Endothelial cell of umbilical vein (primary cell): ENCODE results near the gene IVD. TPM values are rescaled to one million over a fixed set of nuclear protein-coding genes. Genes with fewer than 3 reads are reported as not detected.

Experiments used
- BruUV-seq: library from RNA; stranded (reverse); fragments of 400-500 nt; replicated peaks from 2 replicates; lab custom pipeline; 2021; lab: Mats Ljungman, UMichigan
- CTCF ChIA-PET: fragments of 300-600, 350-600 bp; sonication (Branson Sonifier 250); formaldehyde crosslinking; loops from one replicate; lab custom pipeline; 2021; ENCODE audit warnings: antibody characterized with exemption, inconsistent platforms; lab: Charles Lee
- POLR2A ChIA-PET: fragments of 300-600, 350-600 bp; sonication (Branson Sonifier 250); formaldehyde crosslinking; loops from one replicate; lab custom pipeline; 2021; ENCODE audit warnings: antibody characterized with exemption, inconsistent platforms; lab: Charles Lee
- DNase-seq: peaks from one replicate; pipeline ENCODE4 v3.0.0-alpha.2; 2011; ENCODE audit warnings: low read depth, low spot score
- FAIRE-seq: peaks from 2 replicates; lab custom pipeline; 2011; peaks lifted over from hg19 to GRCh38; lab: Jason Lieb, UNC
- H2AFZ ChIP-seq: 2 replicates; pipeline ENCODE4 v1.6.0; 2012; ENCODE audit warnings: low read depth, low read length, control low read depth, inconsistent platforms
- H3K27ac ChIP-seq: 2 replicates; pipeline ENCODE4 v1.5.1; 2011; ENCODE audit warnings: low read depth, mild to moderate bottlenecking, control low read depth, low read length, moderate library complexity; ENCODE audit not compliant: insufficient read depth
- H3K27me3 ChIP-seq, 2 experiments: 2 replicates each; pipeline versions ENCODE4 v1.6.0 to v1.6.1; 2011; ENCODE audit warnings: low read length in 2 of 2, mixed read lengths in 1 of 2; ENCODE audit not compliant: control insufficient read depth in 2 of 2, insufficient read depth in 2 of 2
- H3K36me3 ChIP-seq, 2 experiments: 2 replicates in 1 of 2; 3 replicates in 1 of 2; pipeline ENCODE4 v1.5.1; 2011; ENCODE audit warnings: low read length in 2 of 2, mild to moderate bottlenecking in 1 of 2, moderate library complexity in 1 of 2; ENCODE audit not compliant: control insufficient read depth in 2 of 2, insufficient read depth in 2 of 2; ENCODE audit errors: extremely low read depth in 1 of 2
- H3K4me1 ChIP-seq: 3 replicates; pipeline ENCODE4 v1.5.1; 2011; ENCODE audit warnings: mild to moderate bottlenecking, low read length; ENCODE audit not compliant: control insufficient read depth, insufficient read depth; ENCODE audit errors: extremely low read depth
- H3K4me2 ChIP-seq: 2 replicates; pipeline ENCODE4 v1.6.1; 2011; ENCODE audit warnings: low read length, control low read depth, mixed read lengths; ENCODE audit not compliant: insufficient read depth
- H3K4me3 ChIP-seq, 3 experiments: fragments of 200-600 bp in 1 of 3; sonication (generic), shearing (Covaris generic) in 1 of 3; replicated peaks in 1 of 3; 2 replicates each; pipeline ENCODE4 v1.5.1; 2011 to 2016; ENCODE audit warnings: control low read depth in 3 of 3, low read length in 3 of 3, mild to moderate bottlenecking in 2 of 3, inconsistent platforms in 1 of 3, low read depth in 1 of 3, moderate library complexity in 1 of 3; ENCODE audit not compliant: insufficient read depth in 1 of 3
- H3K79me2 ChIP-seq: 2 replicates; pipeline ENCODE4 v1.6.0; 2012; ENCODE audit warnings: low read length, inconsistent platforms; ENCODE audit not compliant: control insufficient read depth, insufficient read depth
- H3K9ac ChIP-seq: replicated peaks from 2 replicates; pipeline ENCODE3; 2011; ENCODE audit warnings: low read length, control low read depth; ENCODE audit not compliant: insufficient read depth; ENCODE audit errors: extremely low read depth
- H3K9me1 ChIP-seq: replicated peaks from 3 replicates; pipeline ENCODE4 v1.6.0; 2011; ENCODE audit warnings: mild to moderate bottlenecking, low read length; ENCODE audit not compliant: control insufficient read depth, insufficient read depth; ENCODE audit errors: extremely low read depth
- H3K9me3 ChIP-seq: replicated peaks from 2 replicates; pipeline ENCODE4 v1.5.1; 2012; ENCODE audit warnings: low read length, inconsistent platforms; ENCODE audit not compliant: control insufficient read depth, insufficient read depth
- H4K20me1 ChIP-seq: replicated peaks from 2 replicates; pipeline ENCODE3; 2011; ENCODE audit warnings: mild to moderate bottlenecking, low read length; ENCODE audit not compliant: control insufficient read depth, insufficient read depth; ENCODE audit errors: extremely low read depth
- EZH2 ChIP-seq: IDR thresholded peaks from 2 replicates; pipeline ENCODE4 v1.6.1; 2012; ENCODE audit warnings: borderline replicate concordance, low read depth, mild to moderate bottlenecking, moderate library complexity, low read length, inconsistent platforms; ENCODE audit not compliant: severe bottlenecking
- FOS ChIP-seq: IDR thresholded peaks from 2 replicates; pipeline ENCODE4 v1.6.1; 2011; ENCODE audit warnings: mild to moderate bottlenecking, low read length, moderate library complexity, borderline replicate concordance; ENCODE audit not compliant: insufficient read depth
- GATA2 ChIP-seq: IDR thresholded peaks from 2 replicates; pipeline ENCODE4 v1.7.0; 2011; ENCODE audit warnings: low read depth, mild to moderate bottlenecking, moderate library complexity, mixed read lengths, low read length; ENCODE audit not compliant: insufficient read length, insufficient read depth
- JUN ChIP-seq: IDR thresholded peaks from 2 replicates; pipeline ENCODE4 v1.6.1; 2011; ENCODE audit warnings: borderline replicate concordance, low read depth; ENCODE audit not compliant: insufficient read length, insufficient read depth
- MYC ChIP-seq: IDR thresholded peaks from one replicate; pipeline ENCODE4 v1.6.1; 2011; ENCODE audit warnings: mild to moderate bottlenecking, low read depth, low read length
- POLR2A ChIP-seq: IDR thresholded peaks from 2 replicates; pipeline ENCODE4 v1.6.1; 2012; ENCODE audit warnings: low read depth, mild to moderate bottlenecking, control low read depth, low read length
- POLR2AphosphoS5 ChIP-seq: IDR thresholded peaks from 2 replicates; pipeline ENCODE4 v1.6.1; 2012; ENCODE audit warnings: low read depth, mild to moderate bottlenecking, control low read depth, low read length, moderate library complexity; ENCODE audit not compliant: insufficient read depth
- dilution Hi-C: fragments of 300-500 bp; cut with MboI; formaldehyde crosslinking; loops from one replicate; pipeline ENCODE4 v1.15.0; 2019; ENCODE audit warnings: low sequenced_read_pairs; ENCODE audit not compliant: extremely low pct_ligation_motif_present
- intact Hi-C: fragments of 100-400 bp; cut with micrococcal nuclease; formaldehyde crosslinking; loops from one replicate; pipeline ENCODE4 v1.10.0; 2022
- polyA plus RNA-seq, 4 experiments: library from polyadenylated mRNA; depleted of rRNA in 3 of 4; stranded (reverse) in 3 of 4; unstranded in 1 of 4; fragments of >200 nt; gene quantifications; 2 replicates each; pipeline versions ENCODE4 v1.2.1 to v1.2.3, GENCODE V29; 2011 to 2012; ENCODE audit warnings: missing spikeins in 1 of 4
- total RNA-seq: library from RNA; stranded (reverse); gene quantifications from 2 replicates; pipeline ENCODE4 v1.2.3, GENCODE V29; 2021
- TF ChIP-seq, protein P1 (sequence below): IDR thresholded peaks from 2 replicates; pipeline ENCODE4 v1.6.1; 2011; ENCODE audit not compliant: insufficient read depth, insufficient read length
- TF ChIP-seq, protein P2 (sequence below), 2 donors: IDR thresholded peaks; 1 replicate in 1 of 2; 2 replicates in 1 of 2; pipeline ENCODE4 v1.5.1; 2011; ENCODE audit warnings: low read length in 2 of 2, mild to moderate bottlenecking in 2 of 2, moderate library complexity in 2 of 2, control low read depth in 1 of 2, inconsistent platforms in 1 of 2, low read depth in 1 of 2; ENCODE audit not compliant: insufficient read depth in 1 of 2; ENCODE audit errors: extremely low read depth in 1 of 2

IVD gene
- total and polyA plus RNA-seq, 2 donors (not counting 3 experiments of a cell fraction or from before 2014, with no cell fraction given), result 34.1 to 62.5 TPM

DNA sequence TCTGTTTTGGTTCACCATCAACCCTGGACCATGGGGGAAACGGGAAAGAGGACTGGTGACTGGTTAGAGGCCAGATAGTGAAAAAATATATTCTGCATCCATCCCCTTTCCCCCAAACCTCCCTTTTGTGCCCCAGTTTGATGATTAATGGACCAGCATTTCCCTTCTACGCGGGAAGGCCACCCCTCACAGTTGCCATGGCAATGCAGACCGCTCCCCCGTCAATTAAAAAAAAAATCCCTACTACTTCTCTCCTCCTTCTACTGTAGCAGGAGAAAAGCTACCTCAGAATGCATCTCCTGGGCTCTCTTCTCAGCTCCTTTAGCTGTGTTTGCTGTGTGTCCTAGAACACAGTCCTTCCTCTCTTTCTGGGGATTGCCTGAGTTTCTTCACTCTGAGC, 39.1 kb downstream of the IVD start:
- Histone ChIP-seq H3K9me3 (no peaks in the 10 kb centered on the region), H3K4me1 (peaks cover 6% of the 10 kb centered on the region), H3K27me3 (peaks cover 5% of the 10 kb centered on the region in 2 experiments), H3K9me1 (no peaks in the 10 kb centered on the region), H3K4me2 (no peak overlapping the region), H2AFZ (no peak overlapping the region), H3K36me3 (no peaks in the 10 kb centered on the region), H3K79me2 (peaks cover 29% of the 10 kb centered on the region), H3K4me3 (no peak overlapping the region), H3K9ac (no peak overlapping the region), H3K27ac (no peak overlapping the region), H4K20me1 (peaks cover 2% of the 10 kb centered on the region)
- no peak for TF ChIP-seq POLR2AphosphoS5
- TF ChIP-seq MYC, result no peak
- TF ChIP-seq, protein P1, sequence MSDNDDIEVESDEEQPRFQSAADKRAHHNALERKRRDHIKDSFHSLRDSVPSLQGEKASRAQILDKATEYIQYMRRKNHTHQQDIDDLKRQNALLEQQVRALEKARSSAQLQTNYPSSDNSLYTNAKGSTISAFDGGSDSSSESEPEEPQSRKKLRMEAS, result no peak
- TF ChIP-seq JUN, result no peak
- TF ChIP-seq POLR2A, result no peak
- no peak for TF ChIP-seq FOS
- TF ChIP-seq EZH2, result no peak
- TF ChIP-seq GATA2, result no peak
- no TSS peak for BruUV-seq
- ChIA-PET POLR2A (no interaction called here), CTCF (interaction anchor here (1.5 kb wide), 1 partner anchor 62 kb away, joined by 4 read pairs; no protein-coding TSS in a partner anchor)
- dilution Hi-C loops, result no loop called here
- DNase-seq, result no peak
- intact Hi-C loops, result loop anchor here (5.0 kb wide), 1 partner anchor 63 kb away; no protein-coding TSS in a partner anchor
- FAIRE-seq, result no peak

DNA sequence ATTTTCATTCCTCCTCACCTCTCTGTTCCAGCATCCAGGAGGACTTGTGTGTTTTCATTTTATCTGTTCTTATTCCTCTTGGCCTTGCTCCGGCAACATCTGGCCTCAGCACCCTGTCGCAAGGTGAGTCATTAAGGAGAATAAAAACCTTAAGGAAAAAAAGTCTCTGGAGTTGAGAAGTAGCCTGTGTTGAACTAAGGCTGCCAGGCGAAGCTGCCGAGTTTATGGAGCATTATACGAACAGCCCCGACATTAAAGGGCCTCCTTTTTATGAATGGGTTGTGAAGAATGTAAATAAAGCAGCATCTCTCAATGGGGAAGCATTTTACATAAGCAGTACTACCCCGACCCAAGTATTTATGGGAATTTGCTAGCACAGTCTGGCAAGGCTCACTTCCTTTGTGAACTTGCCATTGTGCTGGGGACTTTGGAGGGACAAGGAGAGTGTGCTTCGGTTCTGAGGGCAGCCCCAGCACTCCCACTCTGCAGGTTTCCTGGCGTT, 39.9 kb downstream of the IVD start:
- POLR2A ChIA-PET, result no interaction called here
- Histone ChIP-seq H3K4me3 (no peak overlapping the region), H3K79me2 (peaks cover 33% of the 10 kb centered on the region), H4K20me1 (peaks cover 2% of the 10 kb centered on the region), H3K27ac (no peak overlapping the region), H3K4me1 (no peaks in the 10 kb centered on the region), H3K9ac (no peak overlapping the region), H3K36me3 (no peaks in the 10 kb centered on the region), H2AFZ (no peak overlapping the region), H3K9me3 (no peaks in the 10 kb centered on the region), H3K9me1 (no peaks in the 10 kb centered on the region), H3K4me2 (no peak overlapping the region), H3K27me3 (no peaks in the 10 kb centered on the region)
- no peak for TF ChIP-seq GATA2
- TF ChIP-seq FOS, result no peak
- TF ChIP-seq POLR2AphosphoS5, result no peak
- TF ChIP-seq, protein P2, sequence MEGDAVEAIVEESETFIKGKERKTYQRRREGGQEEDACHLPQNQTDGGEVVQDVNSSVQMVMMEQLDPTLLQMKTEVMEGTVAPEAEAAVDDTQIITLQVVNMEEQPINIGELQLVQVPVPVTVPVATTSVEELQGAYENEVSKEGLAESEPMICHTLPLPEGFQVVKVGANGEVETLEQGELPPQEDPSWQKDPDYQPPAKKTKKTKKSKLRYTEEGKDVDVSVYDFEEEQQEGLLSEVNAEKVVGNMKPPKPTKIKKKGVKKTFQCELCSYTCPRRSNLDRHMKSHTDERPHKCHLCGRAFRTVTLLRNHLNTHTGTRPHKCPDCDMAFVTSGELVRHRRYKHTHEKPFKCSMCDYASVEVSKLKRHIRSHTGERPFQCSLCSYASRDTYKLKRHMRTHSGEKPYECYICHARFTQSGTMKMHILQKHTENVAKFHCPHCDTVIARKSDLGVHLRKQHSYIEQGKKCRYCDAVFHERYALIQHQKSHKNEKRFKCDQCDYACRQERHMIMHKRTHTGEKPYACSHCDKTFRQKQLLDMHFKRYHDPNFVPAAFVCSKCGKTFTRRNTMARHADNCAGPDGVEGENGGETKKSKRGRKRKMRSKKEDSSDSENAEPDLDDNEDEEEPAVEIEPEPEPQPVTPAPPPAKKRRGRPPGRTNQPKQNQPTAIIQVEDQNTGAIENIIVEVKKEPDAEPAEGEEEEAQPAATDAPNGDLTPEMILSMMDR (IDR thresholded peaks at IDR 0.05; ENCODE audit: extremely low read depth in 1 of 2, insufficient read depth in 1 of 2, low read depth in 1 of 2, low read length in 2 of 2), result no peak
- TF ChIP-seq POLR2A, result no peak
- TF ChIP-seq, protein P1, result no peak
- no peak for TF ChIP-seq EZH2
- no peak for TF ChIP-seq MYC
- no peak for TF ChIP-seq JUN
- DNase-seq, result no peak
- BruUV-seq, result no TSS peak
- no peak for FAIRE-seq
- dilution Hi-C loops, result no loop called here
- CTCF ChIA-PET, result interaction anchor here (1.5 kb wide), 1 partner anchor 61 kb away, joined by 4 read pairs; no protein-coding TSS in a partner anchor
- intact Hi-C loops, result no loop called here
